ENCODE measurements around the gene NF1.

DNA sequence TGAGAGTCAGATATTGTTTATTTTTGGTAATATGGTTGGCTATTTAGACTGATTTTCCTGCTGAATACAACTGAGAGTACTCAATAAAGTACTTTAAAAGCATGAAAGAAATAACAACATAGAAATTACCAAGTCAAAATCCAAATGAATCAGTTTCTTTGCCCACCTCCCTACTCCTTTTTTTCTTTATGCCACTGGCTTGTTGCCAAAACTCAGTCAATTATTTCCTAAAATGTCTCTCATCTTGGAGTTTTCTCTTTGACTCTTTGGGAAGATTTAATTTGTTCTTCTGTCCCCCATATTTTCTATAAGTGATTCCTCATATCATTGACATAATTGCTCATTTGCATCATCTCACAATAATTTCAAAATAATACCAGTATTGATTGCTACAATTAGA, 204.8 kb downstream of the NF1 start:
- TF ChIP-seq, protein P1, sequence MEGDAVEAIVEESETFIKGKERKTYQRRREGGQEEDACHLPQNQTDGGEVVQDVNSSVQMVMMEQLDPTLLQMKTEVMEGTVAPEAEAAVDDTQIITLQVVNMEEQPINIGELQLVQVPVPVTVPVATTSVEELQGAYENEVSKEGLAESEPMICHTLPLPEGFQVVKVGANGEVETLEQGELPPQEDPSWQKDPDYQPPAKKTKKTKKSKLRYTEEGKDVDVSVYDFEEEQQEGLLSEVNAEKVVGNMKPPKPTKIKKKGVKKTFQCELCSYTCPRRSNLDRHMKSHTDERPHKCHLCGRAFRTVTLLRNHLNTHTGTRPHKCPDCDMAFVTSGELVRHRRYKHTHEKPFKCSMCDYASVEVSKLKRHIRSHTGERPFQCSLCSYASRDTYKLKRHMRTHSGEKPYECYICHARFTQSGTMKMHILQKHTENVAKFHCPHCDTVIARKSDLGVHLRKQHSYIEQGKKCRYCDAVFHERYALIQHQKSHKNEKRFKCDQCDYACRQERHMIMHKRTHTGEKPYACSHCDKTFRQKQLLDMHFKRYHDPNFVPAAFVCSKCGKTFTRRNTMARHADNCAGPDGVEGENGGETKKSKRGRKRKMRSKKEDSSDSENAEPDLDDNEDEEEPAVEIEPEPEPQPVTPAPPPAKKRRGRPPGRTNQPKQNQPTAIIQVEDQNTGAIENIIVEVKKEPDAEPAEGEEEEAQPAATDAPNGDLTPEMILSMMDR (IDR thresholded peaks at IDR 0.05), result no peak
- no peak for TF ChIP-seq POLR2A (IDR thresholded peaks at IDR 0.05)
